ENCODE results near the gene REPS1.

DNA sequence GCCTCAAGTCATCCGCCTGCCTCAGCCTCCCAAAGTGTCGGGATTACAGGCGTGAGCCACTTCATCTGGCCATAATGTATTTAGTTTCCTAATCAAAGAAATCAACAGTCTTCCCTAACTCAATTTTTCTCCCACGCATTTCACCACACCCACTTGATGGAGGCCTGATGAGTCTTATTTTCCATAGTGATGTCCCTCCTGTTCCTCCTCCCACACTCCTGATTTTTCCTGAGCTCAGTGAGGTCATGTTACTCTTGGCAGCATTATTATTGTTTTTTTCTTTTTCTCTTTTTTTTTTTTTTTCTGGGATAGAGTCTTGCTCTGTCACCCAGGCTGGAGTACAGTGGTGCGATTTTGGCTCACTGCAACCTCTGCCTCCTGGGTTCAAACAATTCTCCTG, 49.4 kb upstream of the REPS1 start:
- TF ChIP-seq, protein P1, sequence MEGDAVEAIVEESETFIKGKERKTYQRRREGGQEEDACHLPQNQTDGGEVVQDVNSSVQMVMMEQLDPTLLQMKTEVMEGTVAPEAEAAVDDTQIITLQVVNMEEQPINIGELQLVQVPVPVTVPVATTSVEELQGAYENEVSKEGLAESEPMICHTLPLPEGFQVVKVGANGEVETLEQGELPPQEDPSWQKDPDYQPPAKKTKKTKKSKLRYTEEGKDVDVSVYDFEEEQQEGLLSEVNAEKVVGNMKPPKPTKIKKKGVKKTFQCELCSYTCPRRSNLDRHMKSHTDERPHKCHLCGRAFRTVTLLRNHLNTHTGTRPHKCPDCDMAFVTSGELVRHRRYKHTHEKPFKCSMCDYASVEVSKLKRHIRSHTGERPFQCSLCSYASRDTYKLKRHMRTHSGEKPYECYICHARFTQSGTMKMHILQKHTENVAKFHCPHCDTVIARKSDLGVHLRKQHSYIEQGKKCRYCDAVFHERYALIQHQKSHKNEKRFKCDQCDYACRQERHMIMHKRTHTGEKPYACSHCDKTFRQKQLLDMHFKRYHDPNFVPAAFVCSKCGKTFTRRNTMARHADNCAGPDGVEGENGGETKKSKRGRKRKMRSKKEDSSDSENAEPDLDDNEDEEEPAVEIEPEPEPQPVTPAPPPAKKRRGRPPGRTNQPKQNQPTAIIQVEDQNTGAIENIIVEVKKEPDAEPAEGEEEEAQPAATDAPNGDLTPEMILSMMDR (IDR thresholded peaks at IDR 0.05): no peak
- no peak for TF ChIP-seq POLR2A (IDR thresholded peaks at IDR 0.05)
